Calu3 (cell line): ENCODE results near the gene DEFB115. TPM values are rescaled to one million over a fixed set of nuclear protein-coding genes. Genes with fewer than 3 reads are reported as not detected.

Source experiments
- Bru-seq: library from RNA; stranded (reverse); fragments of 400-500 nt; gene quantifications from one replicate; lab custom pipeline; 2021; lab: Mats Ljungman, UMichigan
- BruChase-seq, 2 experiments: library from RNA; stranded (reverse); fragments of 400-500 nt; gene quantifications; one replicate each; lab custom pipeline; 2021; lab: Mats Ljungman, UMichigan
- BruUV-seq: library from RNA; stranded (reverse); fragments of 400-500 nt; replicated peaks from 2 replicates; lab custom pipeline; 2021; lab: Mats Ljungman, UMichigan
- CTCF ChIA-PET: fragments of 300-600 bp; sonication (Branson Sonifier 250); formaldehyde crosslinking; loops from one replicate; lab custom pipeline; 2022; ENCODE audit warnings: antibody characterized with exemption; lab: Charles Lee
- DNase-seq: peaks from one replicate; pipeline ENCODE4 v3.0.0; 2022
- H3K27ac Mint-ChIP-seq: one replicate; pipeline ENCODE4 v1.8.0; 2022; ENCODE audit warnings: mixed read lengths; ENCODE audit not compliant: unreplicated experiment
- H3K27me3 Mint-ChIP-seq: one replicate; pipeline ENCODE4 v1.8.0; 2022; ENCODE audit warnings: mixed read lengths; ENCODE audit not compliant: unreplicated experiment
- H3K36me3 Mint-ChIP-seq: one replicate; pipeline ENCODE4 v1.8.0; 2022; ENCODE audit warnings: mild to moderate bottlenecking, moderate library complexity, mixed read lengths; ENCODE audit not compliant: insufficient read depth, unreplicated experiment
- H3K4me1 Mint-ChIP-seq: one replicate; pipeline ENCODE4 v1.8.0; 2022; ENCODE audit warnings: mild to moderate bottlenecking, low read depth, mixed read lengths; ENCODE audit not compliant: unreplicated experiment
- H3K4me3 Mint-ChIP-seq: one replicate; pipeline ENCODE4 v1.8.0; 2022; ENCODE audit warnings: mild to moderate bottlenecking, low read depth, moderate library complexity, mixed read lengths; ENCODE audit not compliant: unreplicated experiment
- H3K9me3 Mint-ChIP-seq: one replicate; pipeline ENCODE4 v1.8.0; 2022; ENCODE audit warnings: low read depth, mixed read lengths; ENCODE audit not compliant: unreplicated experiment
- CTCF ChIP-seq: fragments of 200-600 bp; IDR thresholded peaks from one replicate; pipeline ENCODE4 v1.8.0; 2022; ENCODE audit warnings: antibody characterized with exemption; ENCODE audit not compliant: unreplicated experiment
- intact Hi-C: fragments of 100-400 bp; cut with micrococcal nuclease; formaldehyde crosslinking; loops from one replicate; pipeline ENCODE4 v1.10.0; 2022; ENCODE audit not compliant: unreplicated experiment
- long read RNA-seq: library from polyadenylated mRNA; stranded (forward); transcript quantifications from one replicate; pipeline ENCODE4 v2.0.0, GENCODE V29; 2022
- total RNA-seq: library from RNA; stranded (reverse); gene quantifications from 2 replicates; pipeline ENCODE4 v1.2.3, GENCODE V29; 2022

DEFB115 gene
- not detected in 2 replicates for total RNA-seq
- not detected for Bru-seq, nascent RNA
- not detected for BruChase-seq, experiment 1, labeled RNA remaining after a 6-hour chase
- not detected for BruChase-seq, experiment 2, labeled RNA remaining after a 2-hour chase
- long read RNA-seq = 0 reads

- H3K36me3 Mint-ChIP-seq = no peaks in the 10 kb centered on the region
- TF ChIP-seq CTCF = no peak
- peaks cover 14% of the 10 kb centered on the region for H3K27me3 Mint-ChIP-seq
- BruUV-seq = no TSS peak
- no peak within 1 kb of the TSS for H3K27ac Mint-ChIP-seq
- DNase-seq = no peak
- H3K9me3 Mint-ChIP-seq = no peaks in the 10 kb centered on the region
- no peak within 1 kb of the TSS for H3K4me3 Mint-ChIP-seq
- CTCF ChIA-PET = no interaction called here
- intact Hi-C loops = no loop called here
- no peaks in the 10 kb centered on the region for H3K4me1 Mint-ChIP-seq
Measured at GRCh38 chr20:31257364-31257763, at the start of gene DEFB115. TSS of gene DEFB115 (plus strand) at chr20:31257664. CDS start at chr20:31257664, 0 bp downstream.

GRCh38 chr20:31236953-31237352 lies 20.5 kb upstream of the DEFB115 start:
- no peak for TF ChIP-seq CTCF
- no TSS peak for BruUV-seq
- no peak for DNase-seq
- H3K36me3 Mint-ChIP-seq = no peaks in the 10 kb centered on the region
- H3K4me1 Mint-ChIP-seq = no peaks in the 10 kb centered on the region
- no peak overlapping the region for H3K27ac Mint-ChIP-seq
- H3K27me3 Mint-ChIP-seq = no peaks in the 10 kb centered on the region
- no peak overlapping the region for H3K4me3 Mint-ChIP-seq
- CTCF ChIA-PET = no interaction called here
- intact Hi-C loops = no loop called here
- no peaks in the 10 kb centered on the region for H3K9me3 Mint-ChIP-seq

GRCh38 chr20:31237763-31238162 lies 19.7 kb upstream of the DEFB115 start:
- Mint-ChIP-seq H3K36me3 (no peaks in the 10 kb centered on the region), H3K27me3 (no peaks in the 10 kb centered on the region), H3K4me3 (no peak overlapping the region), H3K4me1 (no peaks in the 10 kb centered on the region), H3K9me3 (no peaks in the 10 kb centered on the region), H3K27ac (no peak overlapping the region)
- BruUV-seq = no TSS peak
- intact Hi-C loops = no loop called here
- no peak for DNase-seq
- CTCF ChIA-PET = no interaction called here
- TF ChIP-seq CTCF = no peak

GRCh38 chr20:31239139-31239538 lies 18.3 kb upstream of the DEFB115 start:
- CTCF ChIA-PET = no interaction called here
- Mint-ChIP-seq H3K4me1 (no peaks in the 10 kb centered on the region), H3K27me3 (no peaks in the 10 kb centered on the region), H3K4me3 (no peak overlapping the region), H3K9me3 (no peaks in the 10 kb centered on the region), H3K27ac (no peak overlapping the region), H3K36me3 (no peaks in the 10 kb centered on the region)
- DNase-seq = no peak
- no peak for TF ChIP-seq CTCF
- intact Hi-C loops = no loop called here
- BruUV-seq = no TSS peak
